Measurements from ENCODE around the gene NOTUM.
A peak's percentile ranks its signal among the peaks of the same experiment; 100 is the strongest.

The NOTUM gene

DNA sequence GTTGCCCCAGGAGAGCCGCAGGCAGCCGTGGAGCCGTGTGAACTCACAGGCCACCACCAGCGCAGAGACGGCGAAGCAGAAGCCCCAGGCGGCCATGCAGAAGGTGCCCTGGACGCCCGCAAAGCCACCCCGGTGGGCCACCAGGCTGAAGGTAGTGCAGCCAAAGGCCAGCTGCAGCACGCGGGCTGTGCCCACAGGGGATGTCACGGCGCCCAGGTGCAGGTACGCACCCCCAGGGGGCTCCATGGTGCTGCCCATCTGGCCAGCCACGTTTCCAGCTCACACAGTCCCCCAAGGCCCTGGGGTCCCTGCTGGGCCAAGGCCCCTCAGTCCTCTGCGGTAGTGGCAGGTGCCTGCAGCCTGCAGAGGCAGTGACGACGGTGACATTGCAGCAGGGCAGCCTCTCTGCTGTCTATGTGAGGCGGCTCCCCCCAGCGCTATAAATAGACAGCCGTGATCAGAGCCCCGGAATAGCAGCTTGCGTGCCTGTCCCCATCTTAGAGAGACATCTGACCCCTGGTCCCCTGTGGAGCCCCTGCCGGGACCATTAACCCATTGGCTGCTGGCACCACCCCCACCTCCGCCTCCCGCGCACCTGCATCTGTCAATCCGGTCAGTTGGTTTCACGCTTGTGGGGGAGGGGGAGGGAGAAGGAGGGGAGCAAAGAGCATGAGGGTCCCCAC, 19.4 kb downstream of the NOTUM start:
- H3K27ac ChIP-seq, result no peak overlapping the region
- TF ChIP-seq, protein P1, sequence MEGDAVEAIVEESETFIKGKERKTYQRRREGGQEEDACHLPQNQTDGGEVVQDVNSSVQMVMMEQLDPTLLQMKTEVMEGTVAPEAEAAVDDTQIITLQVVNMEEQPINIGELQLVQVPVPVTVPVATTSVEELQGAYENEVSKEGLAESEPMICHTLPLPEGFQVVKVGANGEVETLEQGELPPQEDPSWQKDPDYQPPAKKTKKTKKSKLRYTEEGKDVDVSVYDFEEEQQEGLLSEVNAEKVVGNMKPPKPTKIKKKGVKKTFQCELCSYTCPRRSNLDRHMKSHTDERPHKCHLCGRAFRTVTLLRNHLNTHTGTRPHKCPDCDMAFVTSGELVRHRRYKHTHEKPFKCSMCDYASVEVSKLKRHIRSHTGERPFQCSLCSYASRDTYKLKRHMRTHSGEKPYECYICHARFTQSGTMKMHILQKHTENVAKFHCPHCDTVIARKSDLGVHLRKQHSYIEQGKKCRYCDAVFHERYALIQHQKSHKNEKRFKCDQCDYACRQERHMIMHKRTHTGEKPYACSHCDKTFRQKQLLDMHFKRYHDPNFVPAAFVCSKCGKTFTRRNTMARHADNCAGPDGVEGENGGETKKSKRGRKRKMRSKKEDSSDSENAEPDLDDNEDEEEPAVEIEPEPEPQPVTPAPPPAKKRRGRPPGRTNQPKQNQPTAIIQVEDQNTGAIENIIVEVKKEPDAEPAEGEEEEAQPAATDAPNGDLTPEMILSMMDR (IDR thresholded peaks at IDR 0.05), result no peak
- TF ChIP-seq ZFX (IDR thresholded peaks at IDR 0.05; ENCODE audit: borderline replicate concordance), result no peak

DNA sequence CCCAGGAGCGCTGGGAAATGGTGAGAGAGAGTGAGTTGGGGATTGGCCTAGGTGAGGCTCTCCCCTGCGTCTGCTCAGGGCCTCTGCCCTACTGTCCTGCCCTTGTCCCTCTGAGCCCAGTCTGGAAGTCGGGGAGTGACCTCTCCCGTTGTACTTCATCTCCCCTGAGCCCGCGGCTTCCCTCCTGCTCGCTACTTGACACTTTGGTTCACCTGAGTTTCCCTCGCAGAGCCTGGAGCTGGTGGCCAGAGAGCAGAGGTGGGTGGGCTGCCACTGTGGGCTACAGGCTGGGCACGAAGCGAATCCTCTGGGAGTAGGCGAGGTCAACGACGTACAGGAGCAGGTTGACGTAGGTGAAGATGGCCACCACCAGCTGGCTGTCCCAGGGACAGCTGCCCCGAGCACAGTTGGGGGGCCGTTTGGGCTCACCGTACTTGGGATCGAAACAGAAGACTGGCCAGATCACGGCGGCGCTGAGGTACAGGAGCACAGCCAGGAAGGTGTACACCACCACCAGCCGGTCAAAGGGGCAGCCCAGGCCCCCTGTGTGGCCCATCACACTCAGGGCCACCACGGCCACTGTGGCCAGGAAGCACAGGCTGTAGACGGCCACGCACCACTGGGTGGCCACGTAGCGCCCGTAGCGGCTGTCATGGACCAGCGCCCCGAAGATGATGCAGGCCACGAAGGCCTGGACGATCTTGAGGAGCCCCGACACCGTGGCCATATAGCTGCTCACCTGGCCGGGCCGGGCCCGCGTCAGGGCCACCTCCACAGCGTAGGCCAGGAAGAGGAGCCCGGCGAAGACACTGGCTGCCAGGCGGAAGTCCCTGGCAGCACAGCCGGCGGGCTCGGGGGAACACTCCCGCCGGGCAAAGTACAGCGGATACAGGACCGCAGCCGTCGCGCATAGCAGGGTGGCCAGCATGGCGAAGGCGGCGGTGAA, 20.2 kb downstream of the NOTUM start:
- no peak overlapping the region for H3K27ac ChIP-seq
- TF ChIP-seq ZFX (IDR thresholded peaks at IDR 0.05; ENCODE audit: borderline replicate concordance), result no peak
- TF ChIP-seq, protein P1 (IDR thresholded peaks at IDR 0.05), result no peak

DNA sequence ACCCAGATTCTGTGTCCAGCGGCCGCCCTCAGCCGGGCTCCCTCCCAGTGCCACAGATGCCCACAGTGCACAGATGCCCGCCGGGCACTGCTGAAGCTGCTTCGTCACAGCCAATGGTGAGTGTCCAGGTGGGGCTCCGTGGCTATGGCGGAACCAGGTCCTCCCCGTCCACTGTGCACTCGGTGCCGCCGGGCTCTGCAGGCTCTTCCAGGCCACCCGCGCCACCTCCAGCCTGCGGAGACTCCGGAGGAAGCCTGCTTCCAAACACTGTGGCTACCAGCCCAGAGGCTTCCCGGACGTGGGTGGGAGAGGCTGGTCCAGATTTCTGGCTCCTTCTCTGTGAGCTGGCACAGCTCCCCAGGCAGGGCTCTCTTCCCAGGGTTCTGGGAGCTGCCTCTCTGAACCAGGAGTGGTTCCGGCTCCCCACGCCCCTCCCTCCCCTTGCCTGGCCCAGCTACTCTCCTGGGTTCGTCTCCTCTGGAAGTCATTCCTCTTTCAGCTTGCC, 21.1 kb downstream of the NOTUM start:
- no peak overlapping the region for H3K27ac ChIP-seq
- TF ChIP-seq ZFX (IDR thresholded peaks at IDR 0.05; ENCODE audit: borderline replicate concordance), result no peak
- TF ChIP-seq, protein P1 (IDR thresholded peaks at IDR 0.05), result no peak

DNA sequence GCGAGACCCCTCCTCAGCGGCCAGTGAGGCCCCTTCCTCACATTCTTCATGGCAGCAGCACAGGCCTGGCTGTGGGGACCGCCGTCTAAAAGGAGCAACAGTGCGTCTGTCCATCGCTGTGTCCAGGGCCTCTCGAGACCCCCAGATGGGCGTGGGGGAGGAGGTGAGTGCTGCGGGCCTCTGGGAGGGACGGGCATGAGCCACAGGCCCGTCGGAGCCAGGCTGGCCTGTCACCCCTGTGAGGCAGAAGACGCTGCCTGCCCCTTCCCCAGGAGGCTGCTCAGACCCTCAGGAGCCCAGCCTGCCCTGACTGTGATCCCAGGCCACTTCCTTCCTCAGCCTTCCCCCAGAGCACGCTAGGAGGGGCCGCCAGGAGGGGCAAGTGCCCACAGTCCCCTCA, 21.8 kb downstream of the NOTUM start:
- TF ChIP-seq, protein P1 (IDR thresholded peaks at IDR 0.05), result no peak
- TF ChIP-seq ZFX (IDR thresholded peaks at IDR 0.05; ENCODE audit: borderline replicate concordance), result no peak
- no peak overlapping the region for H3K27ac ChIP-seq

DNA sequence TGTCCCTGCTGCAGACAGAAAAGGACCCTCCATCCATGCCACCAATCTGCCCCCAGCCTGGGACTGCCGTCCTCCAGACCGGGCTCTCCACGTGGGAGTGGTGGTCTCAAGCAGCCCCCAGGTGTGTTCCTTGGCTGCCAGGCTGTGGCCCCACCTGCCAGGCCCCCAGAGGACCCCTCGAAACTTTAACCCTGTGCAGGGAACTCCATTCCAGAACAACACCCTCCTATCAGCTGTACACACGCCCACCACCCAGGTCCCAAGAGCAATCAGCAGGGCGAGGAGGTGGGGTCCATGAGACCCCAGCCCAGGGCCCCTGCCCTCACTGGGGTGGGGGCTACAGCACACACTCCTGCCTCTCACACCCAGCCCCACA, 25.3 kb downstream of the NOTUM start:
- peak overlapping the region; percentile 74 for H3K27ac ChIP-seq
- no peak for TF ChIP-seq ZFX (IDR thresholded peaks at IDR 0.05; ENCODE audit: borderline replicate concordance)
- TF ChIP-seq, protein P1 (IDR thresholded peaks at IDR 0.05), result no peak

DNA sequence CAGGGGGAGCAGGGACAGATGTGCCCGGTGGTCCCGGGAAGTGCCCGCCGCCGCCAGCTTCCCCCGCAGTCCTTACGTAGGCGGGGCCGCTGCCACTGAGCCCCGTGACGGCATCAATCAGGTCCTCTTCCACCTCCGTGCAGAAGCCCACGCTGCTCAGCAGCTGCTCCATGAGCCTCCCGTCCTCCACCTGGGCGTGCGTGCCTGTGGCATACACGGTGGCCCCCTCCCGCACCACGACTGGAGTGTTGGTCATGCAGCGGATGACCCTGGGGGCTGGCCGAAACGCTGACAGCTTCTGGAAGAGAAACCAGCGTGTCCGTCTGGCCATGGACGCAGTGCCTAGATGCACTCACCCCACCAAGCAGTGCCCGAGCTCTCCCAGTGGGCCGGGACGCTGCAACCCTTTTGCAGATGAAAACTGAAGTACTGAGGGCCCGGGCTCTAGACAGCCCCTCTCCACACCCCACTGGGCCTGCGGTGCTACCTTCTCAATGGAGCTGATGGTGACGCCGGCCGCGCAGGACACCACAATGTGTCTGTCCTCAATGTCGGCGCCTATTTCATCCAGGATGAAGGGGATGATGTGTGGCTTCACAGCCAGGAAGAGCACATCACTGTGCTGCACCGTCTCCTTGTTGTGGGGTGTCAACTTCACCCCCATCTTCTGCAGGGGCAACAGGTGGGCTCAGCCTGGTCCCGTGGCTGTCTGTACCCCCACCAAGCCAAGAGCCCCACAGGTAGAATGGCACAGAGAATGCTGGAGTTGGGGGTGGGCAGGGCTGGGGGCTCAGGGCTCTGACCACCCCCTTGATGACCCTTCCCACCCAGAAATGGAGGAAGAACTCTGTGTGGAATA, 25.9 kb downstream of the NOTUM start:
- no peak overlapping the region for H3K27ac ChIP-seq
- TF ChIP-seq ZFX (IDR thresholded peaks at IDR 0.05; ENCODE audit: borderline replicate concordance), result no peak
- TF ChIP-seq, protein P1 (IDR thresholded peaks at IDR 0.05), result no peak

Measured in 22Rv1 (cell line).